CD4-positive, alpha-beta T cell treated with Interleukin-17A for 4 hours (primary cell): ENCODE results near the gene FGFR2.

Experiments
- DNase-seq: peaks from one replicate; pipeline ENCODE4 v3.0.0-alpha.2; 2020; ENCODE audit warnings: mixed read lengths

Gene FGFR2

GRCh38 chr10:121598263-121599249 is at the start of gene FGFR2:
Gene FGFR2 (minus strand): TSS chr10:121598444. CDS start chr10:121593817, 4,627 bp downstream.
- DNase-seq = peak; percentile 20

- no peak for DNase-seq
Measured at GRCh38 chr10:121647401-121647800, 49.2 kb upstream of the FGFR2 start.

- no peak for DNase-seq
Measured at GRCh38 chr10:121645696-121646095, 47.5 kb upstream of the FGFR2 start.

GRCh38 chr10:121644501-121644900 is 46.3 kb upstream of the FGFR2 start:
- no peak for DNase-seq

GRCh38 chr10:121640266-121640665 is 42.0 kb upstream of the FGFR2 start:
- no peak for DNase-seq

GRCh38 chr10:121639416-121639815 is 41.2 kb upstream of the FGFR2 start:
- no peak for DNase-seq

- DNase-seq = no peak
Measured at GRCh38 chr10:121637437-121637836, 39.2 kb upstream of the FGFR2 start.

- no peak for DNase-seq
Measured at GRCh38 chr10:121633056-121633455, 34.8 kb upstream of the FGFR2 start.

GRCh38 chr10:121631365-121632029 is 33.3 kb upstream of the FGFR2 start:
- no peak for DNase-seq

GRCh38 chr10:121628859-121629258 is 30.6 kb upstream of the FGFR2 start:
- no peak for DNase-seq

- DNase-seq = no peak
Measured at GRCh38 chr10:121627876-121628581, 29.8 kb upstream of the FGFR2 start.

GRCh38 chr10:121624836-121625486 is 26.7 kb upstream of the FGFR2 start:
- no peak for DNase-seq

GRCh38 chr10:121618906-121619305 is 20.7 kb upstream of the FGFR2 start:
- DNase-seq = no peak

GRCh38 chr10:121617176-121617575 is 18.9 kb upstream of the FGFR2 start:
- DNase-seq = no peak

- no peak for DNase-seq
Measured at GRCh38 chr10:121616291-121616690, 18.0 kb upstream of the FGFR2 start.

- DNase-seq = no peak
Measured at GRCh38 chr10:121615836-121616235, 17.6 kb upstream of the FGFR2 start.

GRCh38 chr10:121615435-121615793 is 17.2 kb upstream of the FGFR2 start:
- DNase-seq = no peak

GRCh38 chr10:121614613-121615434 is 16.6 kb upstream of the FGFR2 start:
- DNase-seq = no peak

- DNase-seq = no peak
Measured at GRCh38 chr10:121613456-121613855, 15.2 kb upstream of the FGFR2 start.

- no peak for DNase-seq
Measured at GRCh38 chr10:121611393-121612159, 13.3 kb upstream of the FGFR2 start.

- no peak for DNase-seq
Measured at GRCh38 chr10:121610798-121611323, 12.6 kb upstream of the FGFR2 start.
